Body of pancreas (tissue), 4 donors: Measurements from ENCODE around the gene IGFN1. TPM values are rescaled to one million over a fixed set of nuclear protein-coding genes. Genes with fewer than 3 reads are reported as not detected.

ENCODE experiments used
- ATAC-seq: fragments of 150-250 bp; one replicate; pipeline ENCODE4 v1.9.1; 2016
- DNase-seq, 4 donors: peaks; one replicate each; pipeline ENCODE4 v3.0.0-alpha.2; 2019
- H3K27ac ChIP-seq, 4 donors: fragments of 200-600 bp; sonication (generic); 1 replicate in 3 of 4; 2 replicates in 1 of 4; pipeline versions ENCODE4 v1.5.1 to v1.6.1; 2016 to 2019; ENCODE audit warnings: mild to moderate bottlenecking in 1 of 4, mixed read lengths in 1 of 4, moderate library complexity in 1 of 4
- H3K27me3 ChIP-seq, 2 donors: fragments of 200-600 bp; sonication (generic); one replicate each; pipeline ENCODE4 v1.6.0; 2016; ENCODE audit warnings: mild to moderate bottlenecking in 1 of 2
- H3K36me3 ChIP-seq, 2 donors: fragments of 200-600 bp; sonication (generic); replicated peaks in 1 of 2; 2 replicates each; pipeline ENCODE4 v1.5.1; 2016; ENCODE audit warnings: low read depth in 2 of 2; ENCODE audit not compliant: insufficient read depth in 1 of 2
- H3K4me1 ChIP-seq: fragments of 200-600 bp; sonication (generic); one replicate; pipeline ENCODE4 v1.6.0; 2016
- H3K4me3 ChIP-seq, 2 donors: fragments of 200-600 bp; sonication (generic); 1 replicate in 1 of 2; 2 replicates in 1 of 2; pipeline ENCODE4 v1.5.1; 2016 to 2019
- H3K9me3 ChIP-seq, 3 donors: fragments of 200-600 bp; sonication (generic); 1 replicate in 2 of 3; 2 replicates in 1 of 3; pipeline ENCODE4 v1.5.1; 2016
- POLR2A ChIP-seq, 3 donors: fragments of 450-650 bp; IDR thresholded peaks; one replicate each; pipeline ENCODE4 v1.6.1; 2016; ENCODE audit warnings: antibody characterized with exemption in 3 of 3, mild to moderate bottlenecking in 2 of 3
- WGBS, 2 donors: methylation state at CpG; one replicate each; pipeline ENCODE4 v1.1.5; 2017; 5-methylcytosine and 5-hydroxymethylcytosine counted together
- intact Hi-C: fragments of 100-400 bp; cut with DNase I; formaldehyde crosslinking; loops from one replicate; pipeline ENCODE4 v1.15.1; 2023
- total RNA-seq, 2 donors: library from RNA; depleted of rRNA; stranded (reverse); fragments of >200 nt; gene quantifications; one replicate each; pipeline ENCODE4 v1.1.0, GENCODE V29; 2016
- TF ChIP-seq, protein P1 (sequence below), 7 experiments: fragments of 450-650 bp in 4 of 7; fragments of 200-600 bp in 3 of 7; sonication (generic) in 3 of 7; IDR thresholded peaks; one replicate each; pipeline ENCODE4 v1.5.1; 2016 to 2019; ENCODE audit warnings: antibody characterized with exemption in 7 of 7

The IGFN1 gene
- total RNA-seq, 2 donors from 2014 or later, result 6.9 to 23.1 TPM

DNA sequence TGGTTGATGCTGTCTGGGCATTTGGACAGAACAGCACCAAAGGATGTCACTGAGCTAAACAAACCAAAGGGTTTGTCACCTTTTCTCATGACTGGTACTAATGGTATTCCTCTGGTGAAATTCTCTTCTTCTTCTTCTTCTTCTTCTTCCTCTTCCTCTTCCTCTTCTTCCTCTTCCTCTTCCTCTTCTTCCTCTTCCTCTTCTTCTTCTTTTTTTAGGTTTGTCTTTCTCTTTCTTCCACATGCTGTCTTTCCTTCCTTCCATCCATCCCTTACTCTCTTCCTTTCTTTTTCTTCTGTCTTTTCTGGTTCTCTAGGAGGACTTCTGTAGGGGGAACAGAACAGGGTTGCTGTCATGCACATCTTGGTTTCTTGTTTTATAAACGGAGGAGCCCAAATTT, 9.3 kb upstream of the IGFN1 start:
- no peak for TF ChIP-seq POLR2A (IDR thresholded peaks at IDR 0.05)
- TF ChIP-seq, protein P1, sequence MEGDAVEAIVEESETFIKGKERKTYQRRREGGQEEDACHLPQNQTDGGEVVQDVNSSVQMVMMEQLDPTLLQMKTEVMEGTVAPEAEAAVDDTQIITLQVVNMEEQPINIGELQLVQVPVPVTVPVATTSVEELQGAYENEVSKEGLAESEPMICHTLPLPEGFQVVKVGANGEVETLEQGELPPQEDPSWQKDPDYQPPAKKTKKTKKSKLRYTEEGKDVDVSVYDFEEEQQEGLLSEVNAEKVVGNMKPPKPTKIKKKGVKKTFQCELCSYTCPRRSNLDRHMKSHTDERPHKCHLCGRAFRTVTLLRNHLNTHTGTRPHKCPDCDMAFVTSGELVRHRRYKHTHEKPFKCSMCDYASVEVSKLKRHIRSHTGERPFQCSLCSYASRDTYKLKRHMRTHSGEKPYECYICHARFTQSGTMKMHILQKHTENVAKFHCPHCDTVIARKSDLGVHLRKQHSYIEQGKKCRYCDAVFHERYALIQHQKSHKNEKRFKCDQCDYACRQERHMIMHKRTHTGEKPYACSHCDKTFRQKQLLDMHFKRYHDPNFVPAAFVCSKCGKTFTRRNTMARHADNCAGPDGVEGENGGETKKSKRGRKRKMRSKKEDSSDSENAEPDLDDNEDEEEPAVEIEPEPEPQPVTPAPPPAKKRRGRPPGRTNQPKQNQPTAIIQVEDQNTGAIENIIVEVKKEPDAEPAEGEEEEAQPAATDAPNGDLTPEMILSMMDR (IDR thresholded peaks at IDR 0.05), result no peak
- intact Hi-C loops, result loop anchor here (5.0 kb wide), 1 partner anchor 34 kb away; no protein-coding TSS in a partner anchor

GRCh38 chr1:201181726-201182125, 8.9 kb upstream of the IGFN1 start:
- Histone ChIP-seq H3K4me1 (no peaks in the 10 kb centered on the region), H3K4me3 (no peak overlapping the region), H3K27me3 (no peaks in the 10 kb centered on the region), H3K36me3 (no peaks in the 10 kb centered on the region), H3K27ac (no peak overlapping the region), H3K9me3 (no peaks in the 10 kb centered on the region)
- WGBS, 2 donors, result 69 to 71% methylated on average over 2 of the region's 2 CpGs
- no peak for ATAC-seq
- no peak for DNase-seq
- TF ChIP-seq, protein P1 (IDR thresholded peaks at IDR 0.05), result no peak
- no peak for TF ChIP-seq POLR2A (IDR thresholded peaks at IDR 0.05)
- intact Hi-C loops, result loop anchor here (5.0 kb wide), 1 partner anchor 34 kb away; no protein-coding TSS in a partner anchor

More for the DNA sequence above, 9.3 kb upstream of the IGFN1 start:
- no peaks in the 10 kb centered on the region for H3K4me1 ChIP-seq
- WGBS, 2 donors, result 50 to 65% methylated on average over 1 of the region's 1 CpG
- no peak overlapping the region for H3K4me3 ChIP-seq
- H3K27me3 ChIP-seq, result no peaks in the 10 kb centered on the region
- no peaks in the 10 kb centered on the region for H3K36me3 ChIP-seq
- ATAC-seq, result no peak
- DNase-seq, result no peak
- no peaks in the 10 kb centered on the region for H3K9me3 ChIP-seq
- H3K27ac ChIP-seq, result no peak overlapping the region

DNA sequence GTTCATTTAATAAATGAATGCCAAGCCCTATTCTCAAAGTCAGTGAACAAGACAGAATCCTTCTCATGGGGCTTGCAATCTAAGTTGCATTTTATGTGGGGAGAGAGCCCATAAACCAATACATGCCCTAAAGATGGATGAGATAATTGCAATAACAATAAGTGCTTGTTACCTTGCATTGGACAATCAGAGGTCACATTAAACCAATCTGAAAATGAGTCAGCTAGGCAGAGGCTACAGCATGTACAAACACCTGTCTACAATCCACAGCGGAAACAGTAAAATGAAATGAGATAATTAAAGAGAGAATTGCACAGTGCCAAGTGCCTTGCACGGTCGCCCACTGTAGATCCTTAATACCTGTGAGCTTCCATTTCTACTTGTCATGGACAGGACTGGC, 7.4 kb upstream of the IGFN1 start:
- Histone ChIP-seq H3K9me3 (no peaks in the 10 kb centered on the region), H3K36me3 (no peaks in the 10 kb centered on the region), H3K4me3 (no peak overlapping the region), H3K27me3 (no peaks in the 10 kb centered on the region), H3K27ac (no peak overlapping the region), H3K4me1 (no peaks in the 10 kb centered on the region)
- ATAC-seq (no peak), DNase-seq (no peak)
- 81 to 93% methylated on average over 3 of the region's 3 CpGs for WGBS, 2 donors
- intact Hi-C loops, result loop anchor here (5.0 kb wide), 1 partner anchor 36 kb away; no protein-coding TSS in a partner anchor
- TF ChIP-seq, protein P1 (IDR thresholded peaks at IDR 0.05), result no peak

DNA sequence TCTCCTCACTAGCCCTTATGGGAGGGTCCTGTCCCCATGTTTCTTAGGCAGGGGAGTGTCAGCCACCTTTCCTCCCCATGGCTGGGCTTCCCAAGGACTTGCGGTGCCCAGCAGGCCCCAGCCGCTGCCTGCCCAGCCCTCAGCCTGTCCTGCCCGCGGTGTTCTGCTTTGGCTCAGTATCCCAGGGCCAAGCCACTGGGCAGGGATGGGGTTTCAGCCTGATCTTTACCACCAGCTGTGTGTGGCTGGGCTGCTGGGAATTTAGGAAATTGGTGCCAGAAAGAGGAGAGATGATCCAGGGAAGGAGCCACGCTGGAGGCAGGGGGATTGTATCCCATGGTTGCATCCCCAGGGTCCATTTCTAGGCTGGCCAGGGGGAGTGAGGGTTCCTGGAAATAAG, 6.9 kb upstream of the IGFN1 start:
- ATAC-seq (no peak), DNase-seq (no peak)
- Histone ChIP-seq H3K4me3 (no peak overlapping the region), H3K9me3 (no peaks in the 10 kb centered on the region), H3K36me3 (no peaks in the 10 kb centered on the region), H3K27me3 (no peaks in the 10 kb centered on the region), H3K27ac (no peak overlapping the region), H3K4me1 (no peaks in the 10 kb centered on the region)
- 73 to 79% methylated on average over 3 to 5 of the region's 5 CpGs for WGBS, 2 donors
- TF ChIP-seq, protein P1 (IDR thresholded peaks at IDR 0.05), result no peak
- TF ChIP-seq POLR2A (IDR thresholded peaks at IDR 0.05), result no peak
- intact Hi-C loops, result loop anchor here (5.0 kb wide), 1 partner anchor 36 kb away; no protein-coding TSS in a partner anchor
